GM18520 (cell line): Measurements from ENCODE around the gene SF1.
A peak's percentile ranks its signal among the peaks of the same experiment; 100 is the strongest.

ENCODE experiments used
- ATAC-seq: cut with Tn5 transposase; IDR thresholded peaks from one replicate; pipeline ENCODE4 v1.9.1; 2021; ENCODE audit not compliant: unreplicated experiment

SF1 gene

GRCh38 chr11:64784813-64785581 is 6.7 kb upstream of the SF1 start:
- ATAC-seq: no peak

DNA sequence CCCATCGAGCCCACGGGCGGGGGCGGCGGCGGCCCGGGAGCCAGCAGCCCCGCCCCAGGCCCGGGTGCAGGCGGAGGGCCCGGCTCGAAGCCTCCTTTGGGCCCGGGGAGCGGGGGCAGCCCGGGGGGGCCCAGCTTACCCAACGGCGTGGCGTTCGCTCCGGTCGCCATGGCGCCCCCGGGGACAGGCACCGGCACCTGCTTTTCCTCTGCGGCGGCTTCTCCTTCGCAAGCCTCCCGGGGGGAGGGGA is 194 bp downstream of the SF1 start:
- ATAC-seq: peak; percentile 15

GRCh38 chr11:64777449-64778222 is 706 bp downstream of the SF1 start:
- ATAC-seq: no peak

DNA sequence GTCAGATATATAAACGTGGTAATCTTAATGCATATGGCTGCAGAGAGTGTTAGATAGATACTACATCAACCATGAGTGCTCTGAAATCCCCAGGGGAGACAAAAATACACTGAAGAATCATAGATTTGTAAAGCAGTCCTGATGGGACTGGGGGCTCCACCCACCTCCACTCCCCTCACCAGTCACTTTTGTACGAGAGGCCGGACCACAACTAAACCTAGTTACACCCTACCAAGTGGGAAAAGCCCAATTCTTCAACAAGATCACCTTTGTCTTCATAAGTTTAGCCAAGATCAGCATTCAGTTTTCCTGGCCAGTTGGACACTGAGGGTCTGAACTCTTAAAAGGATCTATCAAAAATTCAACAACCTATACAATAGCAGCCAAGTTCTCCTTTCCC is 1.5 kb downstream of the SF1 start:
- ATAC-seq: no peak

GRCh38 chr11:64776425-64776824 is 1.9 kb downstream of the SF1 start:
- ATAC-seq: no peak

DNA sequence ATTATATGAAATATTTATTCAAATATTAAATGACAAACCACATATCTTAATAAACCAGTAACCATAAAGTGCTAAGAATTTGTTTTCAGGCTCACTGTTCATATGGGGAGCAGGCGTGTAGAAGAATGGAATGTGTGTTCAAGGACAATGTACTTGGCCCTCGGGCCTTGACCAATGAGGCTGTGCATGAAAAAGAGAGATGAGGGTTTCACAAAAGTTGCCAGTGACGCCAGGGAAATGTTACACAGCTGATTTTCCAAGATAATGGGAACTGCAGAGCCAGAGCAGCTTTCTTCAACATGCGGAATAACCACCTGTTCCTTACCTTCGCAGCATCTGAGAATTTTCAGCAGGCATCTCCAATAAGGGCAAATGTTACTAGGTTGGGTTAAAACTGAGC is 4.2 kb downstream of the SF1 start:
- no peak for ATAC-seq

DNA sequence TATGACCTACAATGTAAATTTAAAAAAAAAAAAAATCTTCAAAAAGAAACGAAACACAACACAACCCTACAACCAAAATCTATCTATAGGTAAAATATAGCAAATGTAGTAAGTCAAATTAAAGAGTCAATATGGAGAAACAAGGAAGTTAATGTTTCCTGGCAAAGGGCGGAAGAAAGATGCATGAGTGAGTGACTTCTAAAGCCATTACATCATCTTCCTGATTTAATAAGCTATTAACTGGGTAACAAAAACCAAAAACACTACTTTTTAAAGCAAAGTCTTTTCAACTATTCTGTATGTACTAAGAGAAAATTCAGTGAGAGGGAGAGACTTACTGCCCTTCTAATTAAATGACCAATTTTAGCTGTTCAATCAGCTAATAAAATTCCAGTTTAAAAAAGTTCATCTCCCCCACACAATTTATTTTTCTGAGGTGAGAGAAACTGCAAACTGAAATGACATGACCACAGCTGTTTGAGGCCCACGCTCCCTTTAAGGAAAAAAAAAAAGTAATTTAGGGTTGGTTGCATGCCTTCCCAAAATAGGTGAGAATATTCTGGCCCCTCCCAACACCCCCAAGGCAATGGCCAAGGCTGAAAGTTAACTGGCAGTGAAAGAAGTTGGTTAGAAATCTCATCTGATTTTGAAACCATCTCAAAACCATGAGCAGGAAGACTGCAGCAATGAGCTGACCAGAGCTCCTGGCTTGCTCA is 5.9 kb downstream of the SF1 start:
- no peak for ATAC-seq

DNA sequence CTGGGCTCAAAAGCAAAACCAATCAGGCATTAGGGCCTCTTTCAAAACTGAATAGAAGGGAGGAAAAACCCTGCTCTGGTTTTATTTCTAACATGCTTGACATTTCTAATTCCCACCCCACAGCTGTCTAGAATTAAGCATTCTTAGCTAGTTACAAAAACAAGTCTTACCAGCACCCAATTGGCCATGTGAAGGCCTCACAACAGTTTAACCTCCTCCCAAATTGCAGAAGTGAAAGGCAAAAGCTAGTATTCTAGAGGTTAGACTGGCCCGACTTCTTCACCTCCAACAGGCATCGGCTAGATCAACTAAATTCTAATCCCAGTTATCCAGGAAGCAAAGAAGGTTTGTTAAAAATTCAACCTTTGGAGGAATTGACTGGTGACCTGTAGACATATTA is 6.5 kb downstream of the SF1 start:
- ATAC-seq: no peak

- no peak for ATAC-seq
These were observed 8.2 kb downstream of the SF1 start for GRCh38 chr11:64770120-64770519.

DNA sequence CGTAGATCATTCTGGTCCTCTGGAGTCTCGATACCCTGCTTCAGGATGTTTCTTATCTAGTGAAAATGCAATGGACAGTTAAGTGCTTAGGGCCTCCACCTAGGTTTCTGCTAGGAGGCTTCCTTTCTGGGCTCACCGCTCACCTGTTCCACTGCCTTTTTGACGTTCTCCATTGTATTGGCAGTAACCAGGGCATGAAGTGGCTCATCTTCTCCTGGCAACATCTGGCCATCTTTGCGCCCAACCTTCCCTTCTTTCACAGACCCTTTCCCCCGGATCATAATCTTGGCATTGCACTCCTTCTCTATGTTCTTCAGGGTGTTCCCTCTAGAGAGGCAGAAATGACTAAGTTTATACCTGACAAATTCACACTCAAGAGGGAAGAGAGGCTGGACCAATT is 9.1 kb downstream of the SF1 start:
- ATAC-seq: no peak

- no peak for ATAC-seq
These were observed 10.0 kb downstream of the SF1 start for GRCh38 chr11:64768300-64768694.

DNA sequence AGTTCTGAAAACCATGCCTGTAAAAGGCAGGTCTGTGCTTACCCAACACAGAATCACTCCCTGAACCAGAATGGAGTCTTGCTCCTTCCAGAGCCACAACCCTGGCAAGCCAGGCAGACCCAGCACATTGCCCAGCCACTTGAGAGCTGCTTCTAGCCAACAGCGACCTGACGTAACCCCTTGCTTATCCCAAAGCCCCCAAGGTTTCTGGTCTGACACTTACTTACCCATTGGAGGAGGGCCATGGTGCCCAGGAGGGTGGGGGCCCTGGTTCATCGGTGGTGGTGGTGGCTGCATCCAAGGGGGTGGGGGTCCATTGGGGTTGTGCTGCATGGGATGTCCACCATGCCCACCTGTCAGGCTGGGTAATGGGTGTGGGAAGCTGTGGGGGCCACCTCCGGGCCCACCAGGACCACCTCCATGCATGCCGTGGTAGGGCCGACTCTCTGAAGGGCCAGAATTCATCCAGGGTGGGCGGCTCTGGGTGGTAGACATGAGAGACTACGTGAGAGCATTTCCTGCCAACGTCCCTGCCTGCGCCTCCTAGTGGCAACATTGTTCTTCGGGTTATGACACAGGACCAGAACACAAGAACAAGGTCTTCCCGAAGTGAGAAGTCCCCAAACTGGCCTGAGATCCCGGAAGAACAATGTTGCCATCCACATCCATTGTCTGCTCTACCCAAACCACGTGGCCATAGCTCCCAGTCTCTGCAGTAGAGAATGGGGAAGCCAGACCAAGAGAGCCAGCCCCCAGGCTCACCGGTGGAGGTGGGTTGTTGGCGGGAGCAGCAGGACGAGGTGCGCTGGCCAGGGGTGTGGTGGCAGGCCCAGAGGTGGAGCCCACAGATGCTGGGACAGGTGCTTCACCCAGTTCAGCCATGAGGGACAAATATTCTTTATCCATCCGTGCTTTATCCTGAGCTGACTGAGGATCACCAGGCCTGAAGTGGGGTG is 10.7 kb downstream of the SF1 start:
- no peak for ATAC-seq

DNA sequence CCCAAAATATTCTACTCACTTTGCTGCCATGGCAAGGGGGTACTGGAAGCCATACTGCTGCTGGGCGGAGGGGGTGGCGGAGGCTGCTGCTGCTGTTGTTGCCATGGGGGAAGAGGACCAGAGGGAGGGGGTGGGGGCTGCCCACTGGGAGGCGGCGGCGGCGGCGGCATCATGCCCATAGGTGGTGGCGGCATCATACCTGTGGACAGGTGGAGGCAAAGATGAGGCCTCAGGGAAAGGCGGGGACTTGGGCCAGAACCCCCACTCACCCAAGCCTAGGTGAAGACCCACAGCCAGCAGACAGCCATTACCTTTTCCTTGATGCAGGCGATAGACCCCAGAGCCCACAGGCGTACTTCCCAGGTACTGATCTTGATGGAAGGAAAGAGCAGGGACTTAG is 11.5 kb downstream of the SF1 start:
- no peak for ATAC-seq

GRCh38 chr11:64765851-64766665 is 12.3 kb downstream of the SF1 start:
- ATAC-seq: no peak

- no peak for ATAC-seq
These were observed 13.0 kb downstream of the SF1 start for GRCh38 chr11:64765291-64765850.

DNA sequence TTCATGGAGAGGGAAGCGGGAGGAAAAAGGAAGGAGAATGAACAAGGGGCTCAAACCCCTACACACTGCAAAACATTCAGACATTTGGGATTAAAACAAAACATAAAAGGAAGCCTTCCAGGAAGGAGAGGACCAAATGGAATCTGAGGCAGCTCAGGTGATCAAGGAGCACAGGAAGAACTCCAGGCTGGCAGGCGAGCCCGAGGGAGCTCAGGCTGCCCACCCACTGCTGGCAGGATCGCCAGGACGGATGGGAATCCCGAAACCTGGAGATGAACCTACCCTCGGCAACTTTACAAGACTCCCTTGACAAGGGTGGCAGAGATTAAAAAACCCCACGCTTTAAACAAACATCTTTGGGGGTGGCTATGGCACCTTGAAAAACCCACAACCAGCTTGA is 13.6 kb downstream of the SF1 start:
- no peak for ATAC-seq

DNA sequence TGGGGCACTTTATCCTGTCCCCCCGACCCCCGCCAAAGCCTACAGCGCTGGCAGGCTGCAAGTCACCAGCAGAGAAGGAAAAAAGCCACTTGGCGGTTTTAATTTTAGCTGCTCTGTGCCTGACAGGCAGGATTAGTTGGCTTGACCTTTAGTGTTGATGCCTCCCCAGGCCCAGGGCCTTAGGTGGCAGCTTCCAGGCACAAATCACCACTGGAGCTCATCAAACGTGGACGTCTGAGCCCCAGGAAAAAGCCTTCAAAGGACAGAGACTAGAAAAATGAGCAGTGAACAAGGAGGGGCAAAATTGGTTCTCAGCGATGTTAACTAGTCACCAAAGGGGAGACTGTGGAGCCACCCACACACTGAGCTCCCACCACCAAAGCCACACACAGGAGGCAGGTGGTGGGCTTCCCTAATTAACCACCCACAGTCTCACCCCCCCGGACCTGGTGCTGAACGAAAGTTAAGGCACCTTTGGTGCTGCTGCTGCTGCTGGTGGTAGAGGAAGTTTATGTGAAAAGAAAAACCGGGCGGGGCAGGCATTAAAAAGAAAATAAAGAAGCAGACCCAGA is 14.2 kb downstream of the SF1 start:
- no peak for ATAC-seq

DNA sequence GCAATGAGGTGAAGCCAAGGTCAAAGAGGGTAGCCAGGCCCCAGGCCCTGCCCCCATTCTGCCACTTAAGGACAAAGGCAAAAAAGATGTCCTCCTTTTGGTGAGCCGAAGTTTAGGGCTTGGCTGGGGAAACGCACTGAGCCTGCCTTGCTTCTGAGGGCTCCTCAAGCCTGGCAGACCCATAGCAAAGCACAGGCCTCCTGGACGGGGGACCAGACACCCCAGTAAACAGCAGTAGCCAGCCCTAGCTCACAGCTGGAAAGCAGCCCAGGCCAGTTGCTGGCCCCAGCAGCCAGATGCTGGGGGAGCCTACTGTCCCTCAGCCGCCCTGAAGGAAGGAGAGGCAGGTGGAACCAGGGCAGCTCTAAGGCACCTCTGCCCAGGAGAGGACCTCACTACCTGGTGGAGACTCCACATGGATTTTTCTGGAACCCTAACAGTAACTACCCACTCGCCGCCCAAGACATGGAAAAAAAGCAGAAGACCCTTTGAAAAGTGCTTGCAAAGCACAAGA is 14.8 kb downstream of the SF1 start:
- ATAC-seq: no peak
